Upper lobe of left lung (tissue), 4 donors: Measurements from ENCODE around the gene PDE1C.

Source experiments
- CTCF ChIP-seq, 6 experiments: fragments of 450-650 bp in 4 of 6; fragments of 200-600 bp in 2 of 6; sonication (generic) in 2 of 6; IDR thresholded peaks; one replicate each; pipeline ENCODE4 v1.5.1; 2016 to 2019; ENCODE audit warnings: antibody characterized with exemption in 6 of 6
- EP300 ChIP-seq, 4 donors: sonication (generic); formaldehyde crosslinking; IDR thresholded peaks; one replicate each; pipeline ENCODE4 v1.5.1; 2017; ENCODE audit warnings: antibody characterized with exemption in 4 of 4, control low read depth in 2 of 4
- POLR2A ChIP-seq, 4 donors: fragments of 450-650 bp; IDR thresholded peaks; one replicate each; pipeline ENCODE4 v1.5.1; 2016 to 2017; ENCODE audit warnings: antibody characterized with exemption in 4 of 4, mild to moderate bottlenecking in 2 of 4
- POLR2AphosphoS5 ChIP-seq, 2 donors: sonication (generic); formaldehyde crosslinking; IDR thresholded peaks; one replicate each; pipeline ENCODE4 v1.5.1; 2017; ENCODE audit warnings: antibody characterized with exemption in 2 of 2

GRCh38 chr7:31710171-31710570 is 360.0 kb downstream of the PDE1C start:
- no peak for TF ChIP-seq CTCF (IDR thresholded peaks at IDR 0.05)
- TF ChIP-seq EP300 (IDR thresholded peaks at IDR 0.05): no peak
- TF ChIP-seq POLR2A (IDR thresholded peaks at IDR 0.05): no peak
- no peak for TF ChIP-seq POLR2AphosphoS5 (IDR thresholded peaks at IDR 0.05)
